ENCODE data around the gene C12orf42.

Gene C12orf42

DNA sequence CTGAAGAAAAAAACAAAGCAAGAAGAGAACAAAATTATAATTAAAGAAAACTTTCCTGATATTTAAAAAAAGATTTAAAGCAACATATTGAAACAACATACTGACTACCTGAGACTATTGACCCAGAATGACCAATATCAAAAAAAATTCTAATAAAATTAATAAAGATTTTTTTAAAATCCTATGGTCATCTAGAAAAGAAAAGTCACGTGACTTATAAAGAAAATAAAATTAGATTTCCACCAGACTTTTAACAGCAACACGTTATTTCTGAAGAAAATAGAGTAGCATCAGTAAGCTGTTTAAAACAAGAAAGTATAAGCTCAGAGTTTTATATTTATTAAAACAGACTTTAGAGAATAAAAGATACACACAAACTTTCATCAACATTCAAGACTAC lies 238.0 kb downstream of the C12orf42 start:
- no peak for DNase-seq (ENCODE audit: low read depth)
